Measurements from ENCODE around the gene BPTF. TPM values are rescaled to one million over a fixed set of nuclear protein-coding genes. Genes with fewer than 3 reads are reported as not detected.
A peak's percentile ranks its signal among the peaks of the same experiment; 100 is the strongest.
"Not testable (repeated sequence)": the region's sequence is repeated elsewhere in the genome, so short reads cannot be mapped to it uniquely, and the experiment has no call there.

The BPTF gene
- total RNA-seq, 2 experiments from 2014 or later, result 77.6 to 109 TPM

GRCh38 chr17:67813803-67814180 lies 11.5 kb upstream of the BPTF start:
- ChIA-PET POLR2A (interaction anchor here (0.5 to 0.7 kb wide), 3 partner anchors 17 to 316 kb away, joined by 3 to 6 read pairs (median 4); no protein-coding TSS in a partner anchor), CTCF (interaction anchor here (1.2 kb wide), 1 partner anchor 11 kb away, joined by 3 read pairs; the partner anchor contains the start of gene BPTF)
- H3K9me3 Mint-ChIP-seq (ENCODE audit: low read depth), result no peaks in the 10 kb centered on the region
- H3K36me3 Mint-ChIP-seq (ENCODE audit: low read depth), result no peaks in the 10 kb centered on the region
- H3K27ac Mint-ChIP-seq, result no peak overlapping the region
- no peaks in the 10 kb centered on the region for H3K4me1 Mint-ChIP-seq
- DNase-seq (no peak), ATAC-seq (no peak)
- peaks cover 7% of the 10 kb centered on the region for H3K27me3 Mint-ChIP-seq
- no peak overlapping the region for H3K4me3 Mint-ChIP-seq
- intact Hi-C loops (cut with DNase I, micrococcal nuclease), result no loop called here

DNA sequence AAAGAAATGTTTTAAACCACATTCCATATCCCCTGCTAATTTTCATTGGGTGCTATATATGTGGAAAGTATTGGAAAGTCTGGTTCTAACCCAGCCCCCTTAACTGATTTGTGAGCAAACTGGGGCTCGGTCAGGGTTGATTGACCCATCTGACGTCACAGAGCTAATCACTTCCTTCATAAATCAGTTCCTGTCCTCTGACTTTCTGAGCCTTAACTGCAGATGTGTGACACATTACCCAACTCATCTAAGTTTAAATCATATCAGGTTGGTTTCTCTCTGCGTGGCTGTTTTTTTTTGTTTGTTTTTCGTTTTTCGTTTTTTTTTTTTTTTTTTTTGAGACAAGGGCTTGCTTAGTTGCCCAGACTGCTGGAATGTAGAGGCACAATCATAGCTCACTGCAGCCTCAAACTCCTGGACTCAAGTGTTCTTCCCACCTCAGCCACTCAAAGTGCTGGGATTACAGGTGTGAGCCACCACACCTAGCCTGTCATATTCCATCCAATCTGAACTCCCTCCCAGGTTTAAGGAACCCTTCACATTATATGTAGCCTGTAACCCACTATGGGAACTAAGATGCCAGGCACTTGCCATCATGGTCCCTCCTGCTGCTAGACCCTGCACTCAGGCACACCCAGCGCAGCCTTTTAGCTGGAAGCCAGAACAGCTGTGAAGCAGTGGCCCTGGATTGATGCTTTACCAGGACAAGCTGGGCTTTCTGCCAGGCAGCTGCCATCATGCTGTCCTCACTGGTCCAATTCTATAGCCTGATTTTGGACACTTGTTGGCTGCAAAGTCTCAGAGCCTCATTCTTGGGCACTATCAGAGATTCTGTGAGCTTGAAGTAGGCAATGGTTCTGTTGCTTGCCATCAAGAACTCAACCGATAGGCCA lies 6.9 kb upstream of the BPTF start:
- Mint-ChIP-seq H3K9me3 (ENCODE audit: low read depth) (no peaks in the 10 kb centered on the region), H3K27me3 (peaks cover 8% of the 10 kb centered on the region), H3K27ac (no peak overlapping the region), H3K36me3 (ENCODE audit: low read depth) (no peaks in the 10 kb centered on the region), H3K4me1 (no peaks in the 10 kb centered on the region), H3K4me3 (no peak overlapping the region)
- ATAC-seq (no peak), DNase-seq (no peak)
- intact Hi-C loops (cut with DNase I, micrococcal nuclease), result no loop called here
- ChIA-PET POLR2A (interaction anchor here (0.7 kb wide), 1 partner anchor 202 kb away, joined by 3 read pairs; no protein-coding TSS in a partner anchor), CTCF (no interaction called here)

DNA sequence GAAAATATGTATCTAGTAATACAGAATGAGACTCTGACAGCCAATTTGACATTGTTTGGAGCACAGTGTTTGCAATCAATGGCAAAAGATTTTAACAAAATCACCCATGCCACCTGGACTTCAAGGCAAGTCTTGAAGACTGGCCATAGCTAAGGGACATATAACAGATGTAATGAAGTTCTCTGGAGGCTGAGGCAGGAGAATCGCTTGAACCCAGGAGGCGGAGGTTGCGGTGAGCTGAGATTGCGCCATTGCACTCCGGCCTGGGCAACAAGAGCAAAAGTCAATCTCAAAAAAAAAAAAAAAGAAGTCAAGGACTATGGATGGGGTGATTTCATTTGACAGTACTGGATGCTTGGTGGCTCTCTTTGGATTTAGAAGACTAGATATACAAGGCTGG lies 5.6 kb upstream of the BPTF start:
- Mint-ChIP-seq H3K27me3 (peaks cover 11% of the 10 kb centered on the region), H3K4me1 (peaks cover 3% of the 10 kb centered on the region), H3K4me3 (no peak overlapping the region), H3K9me3 (ENCODE audit: low read depth) (no peaks in the 10 kb centered on the region), H3K27ac (no peak overlapping the region), H3K36me3 (ENCODE audit: low read depth) (no peaks in the 10 kb centered on the region)
- ChIA-PET CTCF (interaction anchor here (0.7 kb wide), 2 partner anchors 15 to 677 kb away, joined by 3 read pairs; no protein-coding TSS in a partner anchor), POLR2A (interaction anchor here (0.7 kb wide), 1 partner anchor 18 kb away, joined by 3 read pairs; no protein-coding TSS in a partner anchor)
- no peak for ATAC-seq
- intact Hi-C loops (cut with DNase I, micrococcal nuclease), result loop anchor here (5.0 to 10.0 kb wide), 3 partner anchors 385 to 1505 kb away; partner anchors contain the start of genes ABCA5 (in 1 of the 2) and PSMD12 (in 1 of the 2)
- no peak for DNase-seq

DNA sequence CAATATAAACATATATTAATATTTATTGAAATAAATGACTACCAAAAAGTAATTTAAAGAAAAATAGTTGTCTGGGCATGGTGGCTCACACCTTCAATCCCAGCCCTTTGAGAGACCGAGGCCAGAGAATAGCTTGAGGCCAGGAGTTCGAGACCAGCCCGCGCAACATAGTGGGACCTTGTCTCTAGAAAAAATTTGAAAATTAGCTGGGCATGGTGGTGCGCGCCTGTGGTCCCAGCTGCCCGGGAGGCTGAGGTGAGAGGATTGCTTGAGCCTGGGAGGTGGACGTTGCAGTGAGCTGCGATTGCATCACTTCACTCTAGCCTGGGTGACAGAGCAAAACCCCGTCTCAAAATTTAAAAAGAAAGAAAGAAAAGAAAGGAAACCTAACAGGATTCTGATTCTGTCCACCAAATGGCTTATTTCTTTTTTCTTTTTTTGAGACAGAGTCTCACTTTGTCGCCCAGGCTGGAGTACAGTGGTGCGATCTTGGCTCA lies 3.4 kb upstream of the BPTF start:
- H3K27me3 Mint-ChIP-seq, result peaks cover 5% of the 10 kb centered on the region
- peaks cover 3% of the 10 kb centered on the region for H3K4me1 Mint-ChIP-seq
- H3K27ac Mint-ChIP-seq, result no peak overlapping the region
- intact Hi-C loops (cut with DNase I, micrococcal nuclease), result loop anchor here (5.0 to 10.0 kb wide), 3 partner anchors 383 to 1503 kb away; partner anchors contain the start of genes ABCA5 (in 1 of the 2) and PSMD12 (in 1 of the 2)
- no peak overlapping the region for H3K4me3 Mint-ChIP-seq
- POLR2A ChIA-PET, result no interaction called here
- DNase-seq (no peak), ATAC-seq (no peak)
- CTCF ChIA-PET, result no interaction called here
- no peaks in the 10 kb centered on the region for H3K9me3 Mint-ChIP-seq (ENCODE audit: low read depth)
- peaks cover 2% of the 10 kb centered on the region for H3K36me3 Mint-ChIP-seq (ENCODE audit: low read depth)

DNA sequence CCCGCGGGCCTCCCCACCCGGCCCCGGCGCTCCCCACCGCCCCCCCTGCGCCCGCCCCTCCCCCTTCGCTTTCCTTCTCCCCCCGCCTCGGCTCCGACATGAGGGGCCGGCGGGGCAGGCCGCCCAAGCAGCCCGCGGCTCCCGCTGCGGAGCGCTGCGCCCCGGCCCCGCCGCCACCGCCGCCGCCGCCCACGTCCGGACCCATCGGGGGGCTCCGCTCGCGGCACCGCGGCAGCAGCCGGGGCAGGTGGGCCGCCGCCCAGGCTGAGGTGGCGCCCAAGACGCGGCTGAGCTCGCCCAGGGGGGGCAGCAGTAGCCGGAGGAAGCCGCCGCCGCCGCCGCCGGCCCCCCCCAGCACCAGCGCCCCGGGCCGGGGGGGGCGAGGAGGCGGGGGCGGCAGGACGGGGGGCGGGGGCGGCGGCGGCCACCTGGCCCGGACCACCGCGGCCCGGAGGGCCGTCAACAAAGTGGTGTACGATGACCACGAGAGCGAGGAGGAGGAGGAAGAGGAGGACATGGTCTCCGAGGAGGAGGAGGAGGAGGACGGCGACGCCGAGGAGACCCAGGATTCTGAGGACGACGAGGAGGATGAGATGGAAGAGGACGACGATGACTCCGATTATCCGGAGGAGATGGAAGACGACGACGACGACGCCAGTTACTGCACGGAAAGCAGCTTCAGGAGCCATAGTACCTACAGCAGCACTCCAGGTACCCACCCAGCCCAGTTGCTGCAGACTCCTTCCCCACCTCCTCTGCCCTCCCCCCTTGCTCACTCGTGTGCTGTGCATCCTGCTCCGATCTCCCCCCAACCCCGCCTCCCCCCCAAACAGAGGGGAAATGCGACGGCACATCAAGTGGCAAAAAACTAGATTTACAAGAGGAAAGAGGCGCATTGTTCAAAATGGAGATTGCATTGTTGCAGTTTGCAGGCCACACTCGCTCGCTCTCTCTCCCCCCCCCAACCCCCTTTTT lies 611 bp downstream of the BPTF start:
- H3K9me3 Mint-ChIP-seq (ENCODE audit: low read depth); POLR2A ChIA-PET; H3K27me3 Mint-ChIP-seq: not testable (repeated sequence)
- H3K4me3 Mint-ChIP-seq, result peak overlapping the region; percentile 99
- H3K36me3 Mint-ChIP-seq (ENCODE audit: low read depth), result peaks cover 11% of the 10 kb centered on the region
- peak; percentile 42 for ATAC-seq
- peak overlapping the region; percentile 98 for H3K27ac Mint-ChIP-seq
- H3K4me1 Mint-ChIP-seq, result peaks cover 34% of the 10 kb centered on the region
- intact Hi-C loops (cut with DNase I, micrococcal nuclease), result loop anchor here (1.0 to 10.0 kb wide), 15 partner anchors 36 to 1499 kb away; partner anchors contain the start of genes KPNA2 (in 2 of the 2), NOL11 (in 2 of the 2), ABCA5 (in 1 of the 2) and HELZ (in 1 of the 2)
- DNase-seq, result peak; percentile 65
- CTCF ChIA-PET, result interaction anchor here (0.5 to 1.1 kb wide), 2 partner anchors 12 to 157 kb away, joined by 3 to 4 read pairs; no protein-coding TSS in a partner anchor

GRCh38 chr17:67829331-67829730 lies 4.0 kb downstream of the BPTF start:
- Mint-ChIP-seq H3K4me1 (peaks cover 55% of the 10 kb centered on the region), H3K4me3 (peak overlapping the region; percentile 99), H3K9me3 (ENCODE audit: low read depth) (no peaks in the 10 kb centered on the region), H3K36me3 (ENCODE audit: low read depth) (peaks cover 15% of the 10 kb centered on the region), H3K27ac (peak overlapping the region; percentile 33), H3K27me3 (peaks cover under 1% of the 10 kb centered on the region)
- ChIA-PET CTCF (interaction anchor here (0.6 to 1.4 kb wide), 2 partner anchors 112 to 153 kb away, joined by 3 read pairs; no protein-coding TSS in a partner anchor), POLR2A (no interaction called here)
- peak; percentile 13 for ATAC-seq
- peak; percentile 63 for DNase-seq
- intact Hi-C loops (cut with DNase I, micrococcal nuclease), result loop anchor here (5.0 to 10.0 kb wide), 6 partner anchors 33 to 1495 kb away; partner anchors contain the start of genes ABCA5 (in 1 of the 2), KPNA2 (in 1 of the 2), NOL11 (in 1 of the 2) and WIPI1 (in 1 of the 2)

GRCh38 chr17:67830440-67830839 lies 5.1 kb downstream of the BPTF start:
- H3K9me3 Mint-ChIP-seq (ENCODE audit: low read depth), result no peaks in the 10 kb centered on the region
- H3K4me1 Mint-ChIP-seq, result peaks cover 62% of the 10 kb centered on the region
- ChIA-PET CTCF (interaction anchor here (0.7 to 1.0 kb wide), 2 partner anchors 153 to 177 kb away, joined by 3 to 4 read pairs; no protein-coding TSS in a partner anchor), POLR2A (interaction anchor here (0.7 kb wide), 1 partner anchor 409 kb away, joined by 3 read pairs; no protein-coding TSS in a partner anchor)
- intact Hi-C loops (cut with DNase I, micrococcal nuclease), result no loop called here
- DNase-seq (no peak), ATAC-seq (no peak)
- H3K27me3 Mint-ChIP-seq, result no peaks in the 10 kb centered on the region
- H3K36me3 Mint-ChIP-seq (ENCODE audit: low read depth), result peaks cover 15% of the 10 kb centered on the region
- H3K4me3 Mint-ChIP-seq, result no peak overlapping the region
- H3K27ac Mint-ChIP-seq, result no peak overlapping the region

DNA sequence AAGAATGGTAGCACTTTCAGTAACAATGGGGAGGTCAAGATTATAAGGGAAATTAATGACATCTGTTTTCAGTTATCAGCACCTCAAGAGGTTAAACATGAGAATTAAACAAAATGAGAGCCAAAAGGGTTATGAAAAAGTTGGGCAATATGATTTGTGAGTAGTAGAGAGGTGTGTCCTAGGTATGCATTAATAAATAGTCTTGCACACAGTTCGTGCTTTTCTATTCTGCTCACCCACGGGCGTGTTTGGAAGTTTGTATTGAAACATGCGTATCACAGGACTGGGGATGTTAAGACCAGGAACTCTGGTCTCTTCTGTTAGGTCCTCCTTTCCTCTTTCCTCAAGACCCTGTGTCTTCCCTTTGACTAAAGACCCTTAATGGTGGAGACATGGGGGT lies 6.0 kb downstream of the BPTF start:
- CTCF ChIA-PET, result interaction anchor here (0.7 to 1.0 kb wide), 2 partner anchors 152 to 176 kb away, joined by 3 to 4 read pairs; no protein-coding TSS in a partner anchor
- ATAC-seq, result no peak

DNA sequence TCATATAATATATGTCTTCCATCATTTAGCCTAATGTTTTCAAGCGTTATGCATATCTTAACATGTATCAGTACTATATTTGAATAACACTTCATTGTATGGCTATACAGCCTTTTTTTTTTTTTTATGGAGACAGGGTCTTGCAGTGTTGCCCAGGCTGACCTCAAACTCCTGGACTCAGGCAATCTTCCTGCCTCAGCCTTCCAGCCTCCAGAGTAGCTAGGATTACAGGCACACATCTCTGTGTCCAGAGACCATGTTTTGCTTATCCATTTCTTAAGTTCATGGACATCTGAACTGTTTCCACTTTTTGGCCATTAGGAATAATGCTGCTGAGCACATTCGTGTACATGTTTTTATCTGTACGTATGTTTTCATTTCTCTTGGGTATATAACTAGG lies 7.8 kb downstream of the BPTF start:
- ChIA-PET CTCF (interaction anchor here (0.7 kb wide), 1 partner anchor 162 kb away, joined by 3 read pairs; no protein-coding TSS in a partner anchor), POLR2A (no interaction called here)
- Mint-ChIP-seq H3K27me3 (no peaks in the 10 kb centered on the region), H3K4me3 (no peak overlapping the region), H3K9me3 (ENCODE audit: low read depth) (no peaks in the 10 kb centered on the region), H3K4me1 (peaks cover 80% of the 10 kb centered on the region), H3K36me3 (ENCODE audit: low read depth) (peaks cover 7% of the 10 kb centered on the region), H3K27ac (no peak overlapping the region)
- DNase-seq (no peak), ATAC-seq (no peak)
- intact Hi-C loops (cut with DNase I, micrococcal nuclease), result no loop called here

More for the DNA sequence above, 6.0 kb downstream of the BPTF start:
- intact Hi-C loops (cut with DNase I, micrococcal nuclease), result no loop called here
- POLR2A ChIA-PET, result no interaction called here
- H3K36me3 Mint-ChIP-seq (ENCODE audit: low read depth), result peaks cover 15% of the 10 kb centered on the region
- H3K4me3 Mint-ChIP-seq, result no peak overlapping the region
- no peaks in the 10 kb centered on the region for H3K27me3 Mint-ChIP-seq
- no peak for DNase-seq
- H3K9me3 Mint-ChIP-seq (ENCODE audit: low read depth), result no peaks in the 10 kb centered on the region
- H3K4me1 Mint-ChIP-seq, result peaks cover 71% of the 10 kb centered on the region
- no peak overlapping the region for H3K27ac Mint-ChIP-seq

- DNase-seq (no peak), ATAC-seq (no peak)
- Mint-ChIP-seq H3K4me1 (peaks cover 79% of the 10 kb centered on the region), H3K27ac (no peak overlapping the region), H3K4me3 (no peak overlapping the region), H3K27me3 (no peaks in the 10 kb centered on the region), H3K36me3 (ENCODE audit: low read depth) (peaks cover 7% of the 10 kb centered on the region), H3K9me3 (ENCODE audit: low read depth) (no peaks in the 10 kb centered on the region)
- ChIA-PET CTCF (interaction anchor here (1.0 kb wide), 2 partner anchors 10 to 29 kb away, joined by 3 read pairs; no protein-coding TSS in a partner anchor), POLR2A (no interaction called here)
- intact Hi-C loops (cut with DNase I, micrococcal nuclease), result no loop called here
These were observed 8.8 kb downstream of the BPTF start for GRCh38 chr17:67833946-67834631.
